B cell (primary cell): ENCODE data around the gene IL19. TPM values are rescaled to one million over a fixed set of nuclear protein-coding genes. Genes with fewer than 3 reads are reported as not detected.

ENCODE experiments used
- ATAC-seq: fragments of 200-7000 bp; cut with Tn5 transposase; one replicate; pipeline ENCODE4 v1.10.0; 2021; ENCODE audit warnings: low read depth, mild to moderate bottlenecking, moderate number of reproducible peaks, moderate library complexity
- CTCF ChIA-PET: fragments of 350-600 bp; sonication (Branson Sonifier 250); formaldehyde crosslinking; loops from one replicate; lab custom pipeline; 2021; ENCODE audit warnings: antibody characterized with exemption, inconsistent platforms; lab: Charles Lee
- POLR2A ChIA-PET: fragments of 350-600 bp; sonication (Branson Sonifier 250); formaldehyde crosslinking; loops from one replicate; lab custom pipeline; 2021; ENCODE audit warnings: antibody characterized with exemption; lab: Charles Lee
- DNase-seq: peaks from one replicate; pipeline ENCODE4 v3.0.0; 2013
- H2AFZ ChIP-seq: 2 replicates; pipeline ENCODE4 v1.6.1; 2012; ENCODE audit warnings: mild to moderate bottlenecking, low read depth, low read length; ENCODE audit not compliant: insufficient read depth, poor library complexity, severe bottlenecking
- H3K27ac ChIP-seq, 2 donors: 1 replicate in 1 of 2; 2 replicates in 1 of 2; pipeline ENCODE4 v1.5.1; 2012 to 2013; ENCODE audit warnings: low read length in 2 of 2, mild to moderate bottlenecking in 2 of 2, moderate library complexity in 1 of 2
- H3K27me3 ChIP-seq, 4 experiments: fragments of 200-600 bp in 1 of 4; sonication (generic) in 1 of 4; replicated peaks in 1 of 4; 1 replicate in 2 of 4; 2 replicates in 2 of 4; pipeline versions ENCODE4 v1.6.1 to v1.7.0; 2013 to 2016; ENCODE audit warnings: low read length in 3 of 4, mild to moderate bottlenecking in 2 of 4, mixed read lengths in 1 of 4, moderate library complexity in 1 of 4; ENCODE audit not compliant: insufficient read depth in 4 of 4, control insufficient read depth in 3 of 4; ENCODE audit errors: control extremely low read depth in 1 of 4
- H3K36me3 ChIP-seq, 2 experiments: replicated peaks in 1 of 2; 1 replicate in 1 of 2; 2 replicates in 1 of 2; pipeline versions ENCODE4 v1.6.1 to v1.7.1; 2013; ENCODE audit warnings: low read length in 1 of 2; ENCODE audit not compliant: insufficient read depth in 2 of 2, control insufficient read depth in 1 of 2; ENCODE audit errors: control extremely low read depth in 1 of 2, extremely low read depth in 1 of 2
- H3K4me1 ChIP-seq, 2 donors: fragments of 200-600 bp in 1 of 2; sonication (generic) in 1 of 2; 1 replicate in 1 of 2; 2 replicates in 1 of 2; pipeline versions ENCODE4 v1.5.1 to v1.6.1; 2013 to 2017; ENCODE audit warnings: low read length in 2 of 2; ENCODE audit not compliant: control insufficient read depth in 2 of 2, insufficient read depth in 2 of 2
- H3K4me2 ChIP-seq: replicated peaks from 2 replicates; pipeline ENCODE3; 2012; ENCODE audit warnings: mild to moderate bottlenecking, low read depth, low read length; ENCODE audit not compliant: poor library complexity, severe bottlenecking
- H3K4me3 ChIP-seq, 5 experiments: fragments of 200-600 bp in 1 of 5; sonication (generic) in 1 of 5; 1 replicate in 3 of 5; 2 replicates in 2 of 5; pipeline versions ENCODE4 v1.5.1 to v1.7.0; 2011 to 2016; ENCODE audit warnings: low read length in 4 of 5, mild to moderate bottlenecking in 4 of 5, low read depth in 2 of 5, control low read depth in 1 of 5, moderate library complexity in 1 of 5; ENCODE audit not compliant: insufficient read depth in 1 of 5; ENCODE audit errors: control extremely low read depth in 1 of 5, extremely low read depth in 1 of 5
- H3K79me2 ChIP-seq: fragments of 200-600 bp; sonication (generic); one replicate; pipeline ENCODE4 v1.6.0; 2016; ENCODE audit warnings: low read length; ENCODE audit not compliant: control insufficient read depth, insufficient read depth
- H3K9ac ChIP-seq: fragments of 200-600 bp; sonication (generic); 2 replicates; pipeline ENCODE4 v1.6.1; 2017; ENCODE audit warnings: mild to moderate bottlenecking, low read length, moderate library complexity
- H3K9me3 ChIP-seq, 3 donors: one replicate each; pipeline versions ENCODE4 v1.6.1 to v1.7.1; 2013; ENCODE audit warnings: low read length in 2 of 3; ENCODE audit not compliant: control insufficient read depth in 2 of 3, insufficient read depth in 1 of 3; ENCODE audit errors: control extremely low read depth in 1 of 3
- H4K20me1 ChIP-seq: 2 replicates; pipeline ENCODE4 v1.6.0; 2012; ENCODE audit warnings: mild to moderate bottlenecking, low read length; ENCODE audit not compliant: insufficient read depth, control insufficient read depth, poor library complexity, severe bottlenecking
- H3K27ac Mint-ChIP-seq: one replicate; pipeline ENCODE4 v1.8.0; 2021; ENCODE audit warnings: mixed read lengths
- H3K27me3 Mint-ChIP-seq: one replicate; pipeline ENCODE4 v1.8.0; 2021; ENCODE audit warnings: mixed read lengths
- H3K4me1 Mint-ChIP-seq: one replicate; pipeline ENCODE4 v1.8.0; 2021; ENCODE audit warnings: mixed read lengths
- H3K4me3 Mint-ChIP-seq: one replicate; pipeline ENCODE4 v1.8.0; 2021; ENCODE audit warnings: mixed read lengths
- H3K9me3 Mint-ChIP-seq: one replicate; pipeline ENCODE4 v1.8.0; 2022; ENCODE audit warnings: mixed read lengths; ENCODE audit not compliant: insufficient read depth
- EZH2 ChIP-seq: IDR thresholded peaks from 2 replicates; pipeline ENCODE4 v1.6.1; 2012; ENCODE audit warnings: borderline replicate concordance, low read depth, mild to moderate bottlenecking, moderate library complexity, low read length; ENCODE audit not compliant: insufficient read depth, poor library complexity, severe bottlenecking
- WGBS: methylation state at CpG from one replicate; pipeline ENCODE4 v1.1.5; 2013; ENCODE audit warnings: missing lambda C conversion rate; ENCODE audit not compliant: insufficient coverage; 5-methylcytosine and 5-hydroxymethylcytosine counted together
- intact Hi-C: fragments of 100-400 bp; cut with micrococcal nuclease; formaldehyde crosslinking; loops from one replicate; pipeline ENCODE4 v1.10.0; 2022
- polyA plus RNA-seq: library from polyadenylated mRNA; depleted of rRNA; stranded (reverse); fragments of >200 nt; gene quantifications from 2 replicates; pipeline ENCODE4 v1.2.3, GENCODE V29; 2012
- total RNA-seq, 2 donors: library from RNA; stranded (reverse); fragments of 120-200 nt in 1 of 2; gene quantifications; 1 replicate in 1 of 2; 2 replicates in 1 of 2; pipeline versions ENCODE4 v1.2.3 to v1.2.4, GENCODE V29; 2013 to 2022
- TF ChIP-seq, protein P1 (sequence below): fragments of 200-600 bp; IDR thresholded peaks from one replicate; pipeline ENCODE4 v1.8.0; 2022; ENCODE audit warnings: antibody characterized with exemption, mild to moderate bottlenecking

Gene IL19
- total and polyA plus RNA-seq, 2 donors (not counting 1 experiment from before 2014, with no cell fraction given) = 0.27 TPM; not detected in 1

DNA sequence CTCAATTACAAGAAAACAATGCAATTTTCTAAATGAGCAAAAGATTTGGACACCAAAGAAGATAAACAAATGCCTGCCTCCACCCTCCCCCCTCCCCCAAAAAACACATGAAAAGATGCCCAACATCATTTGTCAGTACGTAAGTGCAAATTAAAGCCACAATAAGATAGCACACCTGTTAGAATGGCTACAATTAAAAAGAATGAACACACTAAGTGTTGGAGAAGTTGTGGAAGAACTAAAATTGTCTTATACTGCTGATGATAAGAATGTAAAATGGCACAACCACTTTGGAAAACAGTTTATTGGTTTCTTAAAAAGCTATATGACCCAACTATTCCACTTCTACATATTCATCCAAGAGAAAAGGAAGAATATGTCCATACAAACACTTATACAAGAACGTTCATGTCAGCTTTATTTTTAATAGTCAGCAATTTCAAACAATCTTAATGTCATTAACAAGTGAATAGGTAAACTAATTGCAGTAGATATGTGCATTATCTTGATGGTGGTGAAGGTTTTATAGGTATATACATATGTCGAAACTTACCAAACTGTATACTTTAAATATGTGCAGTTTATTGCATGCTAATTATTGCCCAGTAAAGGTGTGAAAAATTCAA is 105.3 kb downstream of the IL19 start:
- Mint-ChIP-seq H3K9me3 (peaks cover 9% of the 10 kb centered on the region), H3K27me3 (peaks cover 3% of the 10 kb centered on the region), H3K4me1 (no peaks in the 10 kb centered on the region), H3K4me3 (no peak overlapping the region), H3K27ac (no peak overlapping the region)
- Histone ChIP-seq H2AFZ (no peak overlapping the region), H3K27me3 (no peaks in the 10 kb centered on the region), H3K36me3 (peaks cover 0 to 1% of the 10 kb centered on the region in 2 experiments), H3K9ac (no peak overlapping the region), H3K9me3 (peaks cover 4 to 28% (median 4%) of the 10 kb centered on the region in 3 donors), H3K4me1 (no peaks in the 10 kb centered on the region), H3K4me2 (no peak overlapping the region), H3K4me3 (no peak overlapping the region), H3K79me2 (no peaks in the 10 kb centered on the region), H3K27ac (no peak overlapping the region), H4K20me1 (no peaks in the 10 kb centered on the region)
- ChIA-PET CTCF (interaction anchor here (0.6 kb wide), 1 partner anchor 66 kb away, joined by 3 read pairs; no protein-coding TSS in a partner anchor), POLR2A (no interaction called here)
- intact Hi-C loops = no loop called here
- TF ChIP-seq, protein P1, sequence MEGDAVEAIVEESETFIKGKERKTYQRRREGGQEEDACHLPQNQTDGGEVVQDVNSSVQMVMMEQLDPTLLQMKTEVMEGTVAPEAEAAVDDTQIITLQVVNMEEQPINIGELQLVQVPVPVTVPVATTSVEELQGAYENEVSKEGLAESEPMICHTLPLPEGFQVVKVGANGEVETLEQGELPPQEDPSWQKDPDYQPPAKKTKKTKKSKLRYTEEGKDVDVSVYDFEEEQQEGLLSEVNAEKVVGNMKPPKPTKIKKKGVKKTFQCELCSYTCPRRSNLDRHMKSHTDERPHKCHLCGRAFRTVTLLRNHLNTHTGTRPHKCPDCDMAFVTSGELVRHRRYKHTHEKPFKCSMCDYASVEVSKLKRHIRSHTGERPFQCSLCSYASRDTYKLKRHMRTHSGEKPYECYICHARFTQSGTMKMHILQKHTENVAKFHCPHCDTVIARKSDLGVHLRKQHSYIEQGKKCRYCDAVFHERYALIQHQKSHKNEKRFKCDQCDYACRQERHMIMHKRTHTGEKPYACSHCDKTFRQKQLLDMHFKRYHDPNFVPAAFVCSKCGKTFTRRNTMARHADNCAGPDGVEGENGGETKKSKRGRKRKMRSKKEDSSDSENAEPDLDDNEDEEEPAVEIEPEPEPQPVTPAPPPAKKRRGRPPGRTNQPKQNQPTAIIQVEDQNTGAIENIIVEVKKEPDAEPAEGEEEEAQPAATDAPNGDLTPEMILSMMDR = no peak
- no peak for TF ChIP-seq EZH2
- WGBS = no CpG with 5 or more reads among the region's 3 CpGs
- DNase-seq (no peak), ATAC-seq (no peak)

DNA sequence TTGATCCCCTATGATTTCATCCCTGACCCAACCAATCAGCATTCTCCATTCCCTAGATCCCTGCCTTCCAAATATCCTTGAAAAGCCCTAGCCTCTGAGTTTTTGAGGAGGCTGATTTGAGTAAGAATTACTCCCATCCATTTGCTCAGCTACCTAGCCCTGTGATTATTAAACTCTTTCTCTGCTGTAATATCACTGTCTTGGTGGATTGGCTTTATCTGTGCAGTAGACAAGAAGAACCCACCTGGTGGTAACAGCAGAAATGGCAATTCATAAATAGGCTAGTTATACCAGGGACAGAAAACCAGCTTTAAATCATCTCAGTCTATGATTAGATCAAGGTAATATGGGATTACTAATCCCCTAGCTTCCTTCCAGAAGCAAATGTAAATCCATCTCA is 107.9 kb downstream of the IL19 start:
- CTCF ChIA-PET = interaction anchor here (0.9 to 2.7 kb wide), 4 partner anchors 8 to 144 kb away, joined by 3 to 8 read pairs (median 4); no protein-coding TSS in a partner anchor
- no peak overlapping the region for H3K27ac ChIP-seq
- H3K36me3 ChIP-seq = peaks cover 0 to 1% of the 10 kb centered on the region in 2 experiments
- TF ChIP-seq, protein P1 = no peak
- TF ChIP-seq EZH2 = no peak
- peaks cover 9% of the 10 kb centered on the region for H3K9me3 Mint-ChIP-seq
- POLR2A ChIA-PET = no interaction called here
- H2AFZ ChIP-seq = no peak overlapping the region
- no peak overlapping the region for H3K4me3 Mint-ChIP-seq
- no peaks in the 10 kb centered on the region for H3K27me3 ChIP-seq
- no peaks in the 10 kb centered on the region for H4K20me1 ChIP-seq
- intact Hi-C loops = no loop called here
- H3K79me2 ChIP-seq = no peaks in the 10 kb centered on the region
- no peak overlapping the region for H3K27ac Mint-ChIP-seq
- no peak for ATAC-seq
- H3K4me3 ChIP-seq = no peak overlapping the region
- H3K4me2 ChIP-seq = no peak overlapping the region
- H3K9ac ChIP-seq = no peak overlapping the region
- H3K9me3 ChIP-seq = peaks cover 4 to 28% (median 4%) of the 10 kb centered on the region in 3 donors
- DNase-seq = no peak
- H3K27me3 Mint-ChIP-seq = peaks cover 3% of the 10 kb centered on the region
- H3K4me1 Mint-ChIP-seq = no peaks in the 10 kb centered on the region
- no peaks in the 10 kb centered on the region for H3K4me1 ChIP-seq
